HG02840 (cell line): Measurements from ENCODE around the gene MAGEA12.
"Not testable (repeated sequence)": the region's sequence is repeated elsewhere in the genome, so short reads cannot be mapped to it uniquely, and the experiment has no call there.

ENCODE experiments used
- ATAC-seq: cut with Tn5 transposase; IDR thresholded peaks from one replicate; pipeline ENCODE4 v1.9.1; 2021; ENCODE audit warnings: mild to moderate bottlenecking, moderate library complexity, moderate number of reproducible peaks; ENCODE audit not compliant: unreplicated experiment, low FRiP score

Gene MAGEA12

GRCh38 chrX:152761582-152761981 lies 28.0 kb downstream of the MAGEA12 start:
- ATAC-seq = not testable (repeated sequence)

GRCh38 chrX:152766562-152766961 lies 33.0 kb downstream of the MAGEA12 start:
- ATAC-seq = not testable (repeated sequence)

- not testable (repeated sequence) for ATAC-seq
Observed at GRCh38 chrX:152769549-152770289, 36.2 kb downstream of the MAGEA12 start, which contains the start of gene MAGEA6. MAGEA6 (minus strand) TSS chrX:152769689; CDS start chrX:152767650, 2,039 bp downstream.

GRCh38 chrX:152787062-152787461 lies 53.5 kb downstream of the MAGEA12 start:
- ATAC-seq = peak; percentile 82
